K562 (cell line): ENCODE data around the gene RHBDD1. TPM values are rescaled to one million over a fixed set of nuclear protein-coding genes. Genes with fewer than 3 reads are reported as not detected.

Experiments
- ARHGAP35 ChIP-seq: fragments of 450-650 bp; IDR thresholded peaks from 2 replicates; pipeline ENCODE4 v1.6.1; 2018; ENCODE audit not compliant: partially characterized antibody
- ATF1 ChIP-seq, 2 experiments: fragments of 450-650 bp in 1 of 2; IDR thresholded peaks; 2 replicates each; pipeline ENCODE4 v1.6.1; 2016; ENCODE audit warnings: missing compliant biosample characterization in 1 of 2, missing genetic modification characterization in 1 of 2
- CBX1 ChIP-seq: sonication (generic); IDR thresholded peaks from 2 replicates; pipeline ENCODE4 v1.6.1; 2016; ENCODE audit warnings: antibody characterized with exemption, low read depth, mild to moderate bottlenecking
- FOXJ3 ChIP-seq: sonication (generic); formaldehyde crosslinking; IDR thresholded peaks from 2 replicates; pipeline ENCODE4 v1.4.0; 2020; ENCODE audit warnings: mild to moderate bottlenecking, missing genetic modification reagents
- GABPB1 ChIP-seq: sonication (generic); formaldehyde crosslinking; IDR thresholded peaks from 2 replicates; pipeline ENCODE4 v1.8.0; 2022; ENCODE audit warnings: mild to moderate bottlenecking, missing genetic modification reagents
- HDAC3 ChIP-seq: fragments of 450-650 bp; IDR thresholded peaks from 2 replicates; pipeline ENCODE4 v1.6.1; 2018; ENCODE audit warnings: borderline replicate concordance, mild to moderate bottlenecking, moderate library complexity; ENCODE audit not compliant: partially characterized antibody
- KLF16 ChIP-seq: IDR thresholded peaks from 2 replicates; pipeline ENCODE4 v1.6.1; 2016; ENCODE audit warnings: antibody characterized with exemption
- NCOA2 ChIP-seq, 2 experiments: fragments of 450-650 bp; IDR thresholded peaks; 2 replicates each; pipeline ENCODE4 v1.6.1; 2018; ENCODE audit warnings: mild to moderate bottlenecking in 2 of 2, moderate library complexity in 1 of 2; ENCODE audit not compliant: partially characterized antibody in 2 of 2
- POLR2G ChIP-seq: fragments of 200-400 bp; formaldehyde crosslinking; IDR thresholded peaks from 2 replicates; pipeline ENCODE4 v1.6.1; 2017; ENCODE audit warnings: low read depth, mild to moderate bottlenecking, antibody characterized with exemption, low read length, moderate library complexity
- RUNX1 ChIP-seq: sonication (generic); IDR thresholded peaks from 2 replicates; pipeline ENCODE4 v1.6.1; 2016; ENCODE audit warnings: antibody characterized with exemption, low read depth
- SNIP1 ChIP-seq: fragments of 450-650 bp; IDR thresholded peaks from 2 replicates; pipeline ENCODE4 v1.7.1; 2017; ENCODE audit warnings: low read depth, mild to moderate bottlenecking
- STAT5B ChIP-seq: fragments of 250-450 bp; sonication (Bioruptor Pico); IDR thresholded peaks from 2 replicates; pipeline ENCODE4 v1.8.0; 2021; ENCODE audit warnings: mild to moderate bottlenecking, inconsistent platforms
- TCF7L2 ChIP-seq: fragments of 150-350 bp; IDR thresholded peaks from 2 replicates; pipeline ENCODE4 v1.6.1; 2016; ENCODE audit warnings: low read depth, mild to moderate bottlenecking, low read length, moderate library complexity
- TRIM24 ChIP-seq, 2 experiments: fragments of 450-650 bp; IDR thresholded peaks; 2 replicates each; pipeline ENCODE4 v1.6.1; 2016
- ZKSCAN3 ChIP-seq: fragments of 250-450 bp; sonication (Bioruptor Pico); IDR thresholded peaks from 2 replicates; pipeline ENCODE4 v1.4.0; 2020
- ZNF140 ChIP-seq: fragments of 250-450 bp; sonication (Bioruptor Pico); IDR thresholded peaks from 2 replicates; pipeline ENCODE4 v1.8.0; 2021; ENCODE audit warnings: moderate library complexity, mild to moderate bottlenecking, inconsistent platforms
- ZNF3 ChIP-seq: fragments of 250-450 bp; sonication (Bioruptor Pico); IDR thresholded peaks from 2 replicates; pipeline ENCODE4 v1.5.0; 2021; ENCODE audit warnings: mild to moderate bottlenecking, moderate library complexity
- polyA plus RNA-seq, 8 experiments: library from polyadenylated mRNA; depleted of rRNA in 4 of 8; stranded (reverse) in 5 of 8; unstranded in 3 of 8; fragments of >200 nt; fragmentation: Nextera tagmentation in 2 of 8; fragmentation: Illumina TruSeq in 1 of 8; extraction: Ambion mirVana in 2 of 8; extraction: Trizol in 1 of 8; gene quantifications; 2 replicates each; pipeline versions ENCODE4 v1.2.1 to v1.2.3, GENCODE V29; 2011 to 2014; ENCODE audit warnings: inconsistent platforms in 1 of 8, missing spikeins in 1 of 8
- total RNA-seq, 7 experiments: library from RNA; depleted of rRNA in 6 of 7; stranded (reverse); fragments of >200 nt in 6 of 7; fragmentation: Illumina TruSeq in 2 of 7; extraction: Trizol in 2 of 7; gene quantifications; 2 replicates each; pipeline versions ENCODE4 v1.2.1 to v1.2.3, GENCODE V29; 2011 to 2021; ENCODE audit warnings: low replicate concordance in 1 of 7
- TF ChIP-seq, protein P1 (sequence below): sonication (generic); formaldehyde crosslinking; IDR thresholded peaks from 2 replicates; pipeline ENCODE4 v1.8.1; 2023; ENCODE audit warnings: missing genetic modification reagents, mild to moderate bottlenecking, borderline replicate concordance
- TF ChIP-seq, protein P2 (sequence below): fragments of 250-450 bp; sonication (Bioruptor Pico); IDR thresholded peaks from 2 replicates; pipeline ENCODE4 v1.4.0; 2020
- TF ChIP-seq, protein P3 (sequence below), 3 experiments: IDR thresholded peaks in 2 of 3; conservative IDR thresholded peaks in 1 of 3; 2 replicates each; pipeline ENCODE4 v1.5.1; 2011 to 2012; ENCODE audit warnings: low read length in 3 of 3, mild to moderate bottlenecking in 3 of 3, control low read depth in 2 of 3, improper control_type of control experiment in 1 of 3, inconsistent platforms in 1 of 3, low read depth in 1 of 3, mixed read lengths in 1 of 3, moderate library complexity in 1 of 3; ENCODE audit not compliant: insufficient read depth in 2 of 3
- TF ChIP-seq, protein P4 (sequence below): sonication (generic); formaldehyde crosslinking; IDR thresholded peaks from 2 replicates; pipeline ENCODE4 v1.4.0; 2020; ENCODE audit warnings: mild to moderate bottlenecking, missing genetic modification reagents

The RHBDD1 gene
- total and polyA plus RNA-seq, 9 of the 15 experiments (the other 6 are each of a cell fraction or from before 2014, with no cell fraction given), result 4.8 to 34.8 (median 15.6) TPM

DNA sequence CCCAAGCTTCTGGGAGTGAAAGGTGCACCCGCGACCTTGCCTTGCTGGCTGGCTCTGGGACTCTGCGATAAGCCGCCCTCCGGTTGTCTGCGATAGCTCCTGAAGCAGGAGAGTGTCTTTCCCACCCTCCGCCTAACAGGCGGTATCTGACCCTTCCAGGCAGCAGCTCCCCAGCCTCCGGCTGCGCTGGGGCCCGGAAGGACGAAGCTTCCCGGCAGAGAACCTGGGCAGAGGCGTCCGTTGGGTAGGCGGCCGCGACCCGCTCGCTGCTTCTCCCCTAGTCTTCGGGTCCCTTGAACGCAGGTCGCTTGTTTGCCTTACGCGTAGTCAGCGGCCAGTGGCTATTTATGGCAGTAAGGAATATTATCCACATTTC, 446 bp upstream of the RHBDD1 start (continued):
- TF ChIP-seq, protein P1, sequence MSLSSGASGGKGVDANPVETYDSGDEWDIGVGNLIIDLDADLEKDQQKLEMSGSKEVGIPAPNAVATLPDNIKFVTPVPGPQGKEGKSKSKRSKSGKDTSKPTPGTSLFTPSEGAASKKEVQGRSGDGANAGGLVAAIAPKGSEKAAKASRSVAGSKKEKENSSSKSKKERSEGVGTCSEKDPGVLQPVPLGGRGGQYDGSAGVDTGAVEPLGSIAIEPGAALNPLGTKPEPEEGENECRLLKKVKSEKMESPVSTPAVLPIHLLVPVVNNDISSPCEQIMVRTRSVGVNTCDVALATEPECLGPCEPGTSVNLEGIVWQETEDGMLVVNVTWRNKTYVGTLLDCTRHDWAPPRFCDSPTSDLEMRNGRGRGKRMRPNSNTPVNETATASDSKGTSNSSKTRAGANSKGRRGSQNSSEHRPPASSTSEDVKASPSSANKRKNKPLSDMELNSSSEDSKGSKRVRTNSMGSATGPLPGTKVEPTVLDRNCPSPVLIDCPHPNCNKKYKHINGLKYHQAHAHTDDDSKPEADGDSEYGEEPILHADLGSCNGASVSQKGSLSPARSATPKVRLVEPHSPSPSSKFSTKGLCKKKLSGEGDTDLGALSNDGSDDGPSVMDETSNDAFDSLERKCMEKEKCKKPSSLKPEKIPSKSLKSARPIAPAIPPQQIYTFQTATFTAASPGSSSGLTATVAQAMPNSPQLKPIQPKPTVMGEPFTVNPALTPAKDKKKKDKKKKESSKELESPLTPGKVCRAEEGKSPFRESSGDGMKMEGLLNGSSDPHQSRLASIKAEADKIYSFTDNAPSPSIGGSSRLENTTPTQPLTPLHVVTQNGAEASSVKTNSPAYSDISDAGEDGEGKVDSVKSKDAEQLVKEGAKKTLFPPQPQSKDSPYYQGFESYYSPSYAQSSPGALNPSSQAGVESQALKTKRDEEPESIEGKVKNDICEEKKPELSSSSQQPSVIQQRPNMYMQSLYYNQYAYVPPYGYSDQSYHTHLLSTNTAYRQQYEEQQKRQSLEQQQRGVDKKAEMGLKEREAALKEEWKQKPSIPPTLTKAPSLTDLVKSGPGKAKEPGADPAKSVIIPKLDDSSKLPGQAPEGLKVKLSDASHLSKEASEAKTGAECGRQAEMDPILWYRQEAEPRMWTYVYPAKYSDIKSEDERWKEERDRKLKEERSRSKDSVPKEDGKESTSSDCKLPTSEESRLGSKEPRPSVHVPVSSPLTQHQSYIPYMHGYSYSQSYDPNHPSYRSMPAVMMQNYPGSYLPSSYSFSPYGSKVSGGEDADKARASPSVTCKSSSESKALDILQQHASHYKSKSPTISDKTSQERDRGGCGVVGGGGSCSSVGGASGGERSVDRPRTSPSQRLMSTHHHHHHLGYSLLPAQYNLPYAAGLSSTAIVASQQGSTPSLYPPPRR (CRISPR knock-in tag), result no peak
- TF ChIP-seq, protein P2, sequence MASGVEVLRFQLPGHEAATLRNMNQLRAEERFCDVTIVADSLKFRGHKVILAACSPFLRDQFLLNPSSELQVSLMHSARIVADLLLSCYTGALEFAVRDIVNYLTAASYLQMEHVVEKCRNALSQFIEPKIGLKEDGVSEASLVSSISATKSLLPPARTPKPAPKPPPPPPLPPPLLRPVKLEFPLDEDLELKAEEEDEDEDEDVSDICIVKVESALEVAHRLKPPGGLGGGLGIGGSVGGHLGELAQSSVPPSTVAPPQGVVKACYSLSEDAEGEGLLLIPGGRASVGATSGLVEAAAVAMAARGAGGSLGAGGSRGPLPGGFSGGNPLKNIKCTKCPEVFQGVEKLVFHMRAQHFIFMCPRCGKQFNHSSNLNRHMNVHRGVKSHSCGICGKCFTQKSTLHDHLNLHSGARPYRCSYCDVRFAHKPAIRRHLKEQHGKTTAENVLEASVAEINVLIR, result no peak
- TF ChIP-seq SNIP1 (no peak), HDAC3 (peak; percentile 75), GABPB1 (no peak; the same call in 1 of the 2 replicates), ZNF3 (CRISPR knock-in tag) (no peak), TRIM24 (IDR thresholded peaks at IDR 0.05) (peak; percentile 83 to 88), RUNX1 (no peak), ARHGAP35 (no peak), ZNF140 (CRISPR knock-in tag) (no peak), KLF16 (peak; percentile 86), ZKSCAN3 (CRISPR knock-in tag) (no peak), FOXJ3 (CRISPR knock-in tag) (no peak), TCF7L2 (no peak), POLR2G (no peak), CBX1 (no peak), NCOA2 (IDR thresholded peaks at IDR 0.05; ENCODE audit: partially characterized antibody in 2 of 2) (no peak), ATF1 (CRISPR knock-in tag; IDR thresholded peaks at IDR 0.05) (no peak), ATF1 (tag; IDR thresholded peaks at IDR 0.05) (no peak), STAT5B (CRISPR knock-in tag) (no peak)
- TF ChIP-seq, protein P3, sequence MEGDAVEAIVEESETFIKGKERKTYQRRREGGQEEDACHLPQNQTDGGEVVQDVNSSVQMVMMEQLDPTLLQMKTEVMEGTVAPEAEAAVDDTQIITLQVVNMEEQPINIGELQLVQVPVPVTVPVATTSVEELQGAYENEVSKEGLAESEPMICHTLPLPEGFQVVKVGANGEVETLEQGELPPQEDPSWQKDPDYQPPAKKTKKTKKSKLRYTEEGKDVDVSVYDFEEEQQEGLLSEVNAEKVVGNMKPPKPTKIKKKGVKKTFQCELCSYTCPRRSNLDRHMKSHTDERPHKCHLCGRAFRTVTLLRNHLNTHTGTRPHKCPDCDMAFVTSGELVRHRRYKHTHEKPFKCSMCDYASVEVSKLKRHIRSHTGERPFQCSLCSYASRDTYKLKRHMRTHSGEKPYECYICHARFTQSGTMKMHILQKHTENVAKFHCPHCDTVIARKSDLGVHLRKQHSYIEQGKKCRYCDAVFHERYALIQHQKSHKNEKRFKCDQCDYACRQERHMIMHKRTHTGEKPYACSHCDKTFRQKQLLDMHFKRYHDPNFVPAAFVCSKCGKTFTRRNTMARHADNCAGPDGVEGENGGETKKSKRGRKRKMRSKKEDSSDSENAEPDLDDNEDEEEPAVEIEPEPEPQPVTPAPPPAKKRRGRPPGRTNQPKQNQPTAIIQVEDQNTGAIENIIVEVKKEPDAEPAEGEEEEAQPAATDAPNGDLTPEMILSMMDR (IDR thresholded peaks at IDR 0.05 in 2 of 3, conservative IDR thresholded peaks at IDR 0.05 in 1 of 3; ENCODE audit: insufficient read depth in 2 of 3, low read depth in 1 of 3, low read length in 3 of 3), result no peak
- TF ChIP-seq, protein P4, sequence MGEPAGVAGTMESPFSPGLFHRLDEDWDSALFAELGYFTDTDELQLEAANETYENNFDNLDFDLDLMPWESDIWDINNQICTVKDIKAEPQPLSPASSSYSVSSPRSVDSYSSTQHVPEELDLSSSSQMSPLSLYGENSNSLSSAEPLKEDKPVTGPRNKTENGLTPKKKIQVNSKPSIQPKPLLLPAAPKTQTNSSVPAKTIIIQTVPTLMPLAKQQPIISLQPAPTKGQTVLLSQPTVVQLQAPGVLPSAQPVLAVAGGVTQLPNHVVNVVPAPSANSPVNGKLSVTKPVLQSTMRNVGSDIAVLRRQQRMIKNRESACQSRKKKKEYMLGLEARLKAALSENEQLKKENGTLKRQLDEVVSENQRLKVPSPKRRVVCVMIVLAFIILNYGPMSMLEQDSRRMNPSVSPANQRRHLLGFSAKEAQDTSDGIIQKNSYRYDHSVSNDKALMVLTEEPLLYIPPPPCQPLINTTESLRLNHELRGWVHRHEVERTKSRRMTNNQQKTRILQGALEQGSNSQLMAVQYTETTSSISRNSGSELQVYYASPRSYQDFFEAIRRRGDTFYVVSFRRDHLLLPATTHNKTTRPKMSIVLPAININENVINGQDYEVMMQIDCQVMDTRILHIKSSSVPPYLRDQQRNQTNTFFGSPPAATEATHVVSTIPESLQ, result no peak
